Lower lobe of right lung (tissue), 2 donors: ENCODE data around the gene ARAP1. TPM values are rescaled to one million over a fixed set of nuclear protein-coding genes. Genes with fewer than 3 reads are reported as not detected.

ENCODE experiments used
- ATAC-seq, 2 donors: fragments of 200-7000 bp; cut with Tn5 transposase; one replicate each; pipeline ENCODE4 v1.9.1; 2020 to 2022; ENCODE audit warnings: mild to moderate bottlenecking in 2 of 2, moderate library complexity in 2 of 2
- DNase-seq: peaks from one replicate; pipeline ENCODE4 v3.0.0-alpha.2; 2020
- H3K27ac ChIP-seq: fragments of 200-600 bp; one replicate; pipeline ENCODE4 v1.8.0; 2022
- H3K27me3 ChIP-seq: fragments of 200-600 bp; one replicate; pipeline ENCODE4 v1.8.0; 2022; ENCODE audit warnings: low read depth
- H3K36me3 ChIP-seq: fragments of 200-600 bp; one replicate; pipeline ENCODE4 v1.8.0; 2022; ENCODE audit warnings: mild to moderate bottlenecking
- H3K4me1 ChIP-seq: fragments of 200-600 bp; one replicate; pipeline ENCODE4 v1.8.0; 2022
- H3K4me3 ChIP-seq: fragments of 200-600 bp; one replicate; pipeline ENCODE4 v1.8.0; 2022; ENCODE audit warnings: mild to moderate bottlenecking
- H3K9me3 ChIP-seq: fragments of 200-600 bp; one replicate; pipeline ENCODE4 v1.8.0; 2022
- CTCF ChIP-seq: fragments of 200-600 bp; IDR thresholded peaks from one replicate; pipeline ENCODE4 v1.8.0; 2022; ENCODE audit warnings: antibody characterized with exemption, mild to moderate bottlenecking
- intact Hi-C: fragments of 100-400 bp; cut with DNase I; formaldehyde crosslinking; loops from one replicate; pipeline ENCODE4 v1.11.0; 2022
- total RNA-seq: library from RNA; stranded (reverse); fragmentation: NEBNext Ultra II Directional; extraction: Animal tissue kit (Norgen Biotek cat#: 25700); gene quantifications from one replicate; pipeline ENCODE4 v1.2.1, GENCODE V29; 2021
- donor health status: DM: no; HTN: yes; CAD: no; lungs with severe emphysema.

ARAP1 gene
- total RNA-seq, 1 donor from 2014 or later, result 276 TPM

GRCh38 chr11:72762641-72763304 lies 10.6 kb upstream of the ARAP1 start:
- peaks cover 7% of the 10 kb centered on the region for H3K36me3 ChIP-seq
- H3K4me1 ChIP-seq, result peaks cover 9% of the 10 kb centered on the region
- no peak overlapping the region for H3K4me3 ChIP-seq
- ATAC-seq (no peak), DNase-seq (no peak)
- no peak for TF ChIP-seq CTCF
- no peaks in the 10 kb centered on the region for H3K9me3 ChIP-seq
- no peak overlapping the region for H3K27ac ChIP-seq
- no peaks in the 10 kb centered on the region for H3K27me3 ChIP-seq
- intact Hi-C loops, result no loop called here

GRCh38 chr11:72760539-72761405 lies 8.6 kb upstream of the ARAP1 start:
- Histone ChIP-seq H3K27ac (no peak overlapping the region), H3K4me3 (no peak overlapping the region), H3K4me1 (peaks cover 9% of the 10 kb centered on the region), H3K36me3 (peaks cover 20% of the 10 kb centered on the region), H3K9me3 (no peaks in the 10 kb centered on the region), H3K27me3 (no peaks in the 10 kb centered on the region)
- intact Hi-C loops, result no loop called here
- TF ChIP-seq CTCF, result no peak
- no peak for DNase-seq
- no peak for ATAC-seq

- Histone ChIP-seq H3K4me1 (peaks cover 5% of the 10 kb centered on the region), H3K4me3 (no peak overlapping the region), H3K9me3 (no peaks in the 10 kb centered on the region), H3K27ac (no peak overlapping the region), H3K36me3 (peaks cover 29% of the 10 kb centered on the region), H3K27me3 (no peaks in the 10 kb centered on the region)
- DNase-seq (no peak), ATAC-seq (no peak)
- TF ChIP-seq CTCF, result no peak
- intact Hi-C loops, result no loop called here
Measured at GRCh38 chr11:72759468-72759985, 7.3 kb upstream of the ARAP1 start.

GRCh38 chr11:72758690-72759389 lies 6.6 kb upstream of the ARAP1 start:
- Histone ChIP-seq H3K27me3 (no peaks in the 10 kb centered on the region), H3K27ac (no peak overlapping the region), H3K4me3 (no peak overlapping the region), H3K9me3 (no peaks in the 10 kb centered on the region), H3K36me3 (peaks cover 30% of the 10 kb centered on the region), H3K4me1 (no peaks in the 10 kb centered on the region)
- no peak for TF ChIP-seq CTCF
- intact Hi-C loops, result no loop called here
- ATAC-seq, result peak; percentile 24 to 46
- DNase-seq, result no peak

- Histone ChIP-seq H3K4me1 (peaks cover 3% of the 10 kb centered on the region), H3K4me3 (no peak overlapping the region), H3K27ac (no peak overlapping the region), H3K9me3 (no peaks in the 10 kb centered on the region), H3K27me3 (no peaks in the 10 kb centered on the region), H3K36me3 (peaks cover 30% of the 10 kb centered on the region)
- TF ChIP-seq CTCF, result no peak
- intact Hi-C loops, result no loop called here
- DNase-seq, result no peak
- no peak for ATAC-seq
Measured at GRCh38 chr11:72758304-72758689, 6.1 kb upstream of the ARAP1 start.
